ENCODE measurements around the gene PRR20E.
A peak's percentile ranks its signal among the peaks of the same experiment; 100 is the strongest.
"Not testable (repeated sequence)": the region's sequence is repeated elsewhere in the genome, so short reads cannot be mapped to it uniquely, and the experiment has no call there.

The PRR20E gene

DNA sequence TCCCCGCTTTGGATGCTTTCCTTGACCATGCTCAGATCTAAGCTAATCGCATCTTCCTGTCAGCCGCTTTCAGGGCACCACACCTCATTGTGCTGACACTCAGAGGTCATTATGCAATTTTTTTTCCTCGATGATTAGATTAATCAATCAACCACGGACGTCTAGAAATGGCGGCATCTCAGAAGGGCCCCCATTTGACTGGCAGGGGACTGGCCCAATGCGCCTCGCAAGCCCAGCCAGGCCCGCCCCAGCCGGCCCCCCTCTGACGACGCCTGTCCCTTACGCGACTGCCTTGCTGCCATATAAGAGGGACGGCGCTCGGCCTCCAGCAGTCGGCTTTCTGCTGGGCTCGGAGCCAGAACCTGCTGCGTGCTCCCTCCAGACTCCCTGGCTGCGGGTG lies at the start of gene PRR20E:
PRR20E (plus strand) TSS at position 301 of the 400 bp plus-strand sequence. CDS start 387 bp downstream, outside the sequence.
- not testable (repeated sequence) for DNase-seq

DNA sequence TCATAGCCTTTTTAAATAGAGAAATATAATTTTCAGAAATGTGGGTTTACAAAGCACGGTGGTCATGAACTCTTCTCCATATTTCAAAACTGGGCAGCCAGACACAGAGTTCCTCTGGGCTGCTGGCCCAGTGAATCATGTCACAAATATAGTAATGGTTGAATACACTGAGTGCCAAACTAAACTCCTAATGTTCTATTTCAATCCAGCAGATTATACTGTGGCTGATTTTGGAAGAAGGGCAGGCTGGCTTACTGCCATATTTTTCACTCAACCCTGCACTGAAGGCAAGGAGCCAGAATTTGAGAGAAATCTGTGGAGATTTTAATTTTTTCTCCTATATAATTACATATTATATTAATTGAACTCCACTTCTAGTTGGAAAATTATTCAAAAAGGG lies 43.3 kb upstream of the PRR20E start:
- DNase-seq = no peak

DNA sequence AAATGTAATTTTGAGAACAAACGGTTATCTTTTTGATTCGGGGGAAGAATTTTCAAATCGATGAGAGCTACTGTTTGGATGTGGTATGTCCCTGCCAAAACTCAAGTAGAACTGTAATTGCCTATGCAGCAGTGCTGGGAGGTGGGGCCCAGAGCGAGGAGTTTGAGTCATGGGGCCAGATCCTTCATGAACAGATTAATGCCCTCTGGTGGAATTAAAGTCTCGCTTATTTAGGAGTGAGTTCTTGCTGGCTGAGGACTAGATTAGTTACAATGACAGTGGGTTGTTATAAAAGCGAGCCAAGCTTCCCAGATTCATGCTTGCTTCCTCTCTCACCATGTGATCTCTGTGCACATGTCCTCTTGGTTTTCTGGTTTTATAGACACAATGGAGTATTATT lies 38.1 kb upstream of the PRR20E start:
- DNase-seq = peak; percentile 8

DNA sequence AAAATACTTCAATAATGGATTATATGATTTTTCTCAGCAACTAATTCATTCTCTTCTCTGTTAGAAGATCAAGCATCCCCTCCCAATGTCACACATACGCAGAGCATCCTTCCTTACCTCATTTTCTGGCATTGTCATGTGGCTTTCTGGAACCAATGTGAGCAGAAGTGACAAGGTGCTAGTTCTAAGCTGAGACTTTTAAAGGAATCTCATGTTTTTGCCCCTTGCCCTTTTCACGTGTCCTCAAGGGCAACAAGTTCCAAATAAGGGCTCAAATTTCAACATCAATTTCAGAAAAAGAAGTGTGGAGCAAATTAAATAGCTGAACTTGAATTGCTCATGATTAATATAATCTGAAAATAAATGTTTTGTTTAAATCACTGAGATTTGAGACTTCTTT lies 30.9 kb upstream of the PRR20E start:
- no peak for DNase-seq

DNA sequence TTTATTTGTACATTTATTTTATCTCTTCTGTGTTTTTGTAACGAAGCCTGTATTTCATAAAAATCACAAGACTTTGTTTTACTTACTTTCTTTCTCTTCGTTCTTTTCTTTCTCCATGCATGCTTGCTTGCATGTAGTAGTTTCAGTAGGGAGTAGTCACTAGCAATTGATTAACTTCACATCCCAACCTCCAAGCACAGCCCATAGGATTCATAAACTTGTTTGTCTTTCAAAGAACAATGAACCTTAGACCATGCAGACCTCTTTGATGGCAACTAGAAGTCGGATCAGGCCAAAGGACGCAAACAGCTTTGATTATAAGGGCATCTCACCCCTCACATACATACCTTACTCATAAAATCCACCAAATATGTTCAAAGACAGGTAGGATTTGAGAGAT lies 29.4 kb upstream of the PRR20E start:
- DNase-seq = no peak

DNA sequence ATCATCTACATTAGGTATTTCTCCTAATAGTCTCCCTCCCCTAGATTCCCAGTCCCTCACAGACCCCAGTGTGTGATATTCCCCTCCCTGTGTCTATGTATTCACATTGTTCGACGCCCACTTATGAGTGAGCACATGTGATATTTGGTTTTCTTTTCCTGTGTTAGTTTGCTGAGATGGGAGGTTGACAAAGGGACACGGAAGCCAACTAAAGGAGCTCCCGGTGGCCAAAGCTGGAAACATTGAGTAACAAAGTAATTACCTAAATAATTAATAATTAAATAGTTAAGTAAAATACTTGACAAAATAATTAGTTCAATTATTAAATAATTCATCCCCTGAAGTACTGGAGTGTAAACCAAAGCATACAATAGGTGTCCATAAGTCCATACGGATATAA lies 28.0 kb upstream of the PRR20E start:
- no peak for DNase-seq

DNA sequence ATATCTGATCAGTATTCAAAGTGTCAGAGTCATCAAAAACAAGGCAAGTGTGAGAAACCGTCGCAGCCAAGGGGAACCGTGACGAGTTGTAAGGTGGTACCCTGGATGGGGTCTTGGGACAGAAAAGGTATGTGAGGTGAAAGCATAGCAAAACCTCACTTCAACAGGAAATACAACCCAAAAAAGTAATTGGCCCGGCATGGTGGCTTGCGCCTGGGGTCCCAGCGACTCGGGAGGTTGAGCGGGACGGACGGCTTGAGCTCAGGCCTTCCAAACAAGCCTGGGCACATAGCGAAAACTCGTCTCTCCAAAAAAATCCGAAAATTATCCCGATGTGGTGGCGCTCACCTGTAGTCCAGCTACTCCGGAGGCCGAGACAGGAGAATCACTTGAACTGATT lies 27.2 kb upstream of the PRR20E start:
- DNase-seq = not testable (repeated sequence)

DNA sequence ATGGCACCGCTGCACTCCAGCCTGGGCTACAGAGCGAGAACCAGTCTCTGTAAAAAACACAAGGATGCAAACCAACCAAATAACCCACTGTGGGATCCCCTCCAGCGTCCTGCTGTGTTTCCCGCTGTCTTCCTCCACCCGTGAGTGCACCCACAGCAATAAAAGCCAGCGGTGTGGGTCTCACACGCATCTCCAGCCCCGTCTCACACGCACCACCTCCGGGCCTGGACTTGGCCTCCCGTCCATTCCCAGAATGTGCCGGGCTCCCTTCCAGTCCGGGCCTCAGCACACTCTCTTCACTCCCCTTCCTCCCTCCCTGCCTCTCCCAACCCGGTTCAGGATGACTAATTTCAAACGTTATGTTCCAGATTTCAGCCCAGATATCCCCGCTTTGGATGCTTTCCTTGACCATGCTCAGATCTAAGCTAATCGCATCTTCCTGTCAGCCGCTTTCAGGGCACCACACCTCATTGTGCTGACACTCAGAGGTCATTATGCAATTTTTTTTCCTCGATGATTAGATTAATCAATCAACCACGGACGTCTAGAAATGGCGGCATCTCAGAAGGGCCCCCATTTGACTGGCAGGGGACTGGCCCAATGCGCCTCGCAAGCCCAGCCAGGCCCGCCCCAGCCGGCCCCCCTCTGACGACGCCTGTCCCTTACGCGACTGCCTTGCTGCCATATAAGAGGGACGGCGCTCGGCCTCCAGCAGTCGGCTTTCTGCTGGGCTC lies 26.6 kb upstream of the PRR20E start, which contains the start of gene PRR20A:
PRR20A (plus strand) TSS at position 684 of the 734 bp plus-strand sequence. CDS start 387 bp downstream, outside the sequence.
- not testable (repeated sequence) for DNase-seq

DNA sequence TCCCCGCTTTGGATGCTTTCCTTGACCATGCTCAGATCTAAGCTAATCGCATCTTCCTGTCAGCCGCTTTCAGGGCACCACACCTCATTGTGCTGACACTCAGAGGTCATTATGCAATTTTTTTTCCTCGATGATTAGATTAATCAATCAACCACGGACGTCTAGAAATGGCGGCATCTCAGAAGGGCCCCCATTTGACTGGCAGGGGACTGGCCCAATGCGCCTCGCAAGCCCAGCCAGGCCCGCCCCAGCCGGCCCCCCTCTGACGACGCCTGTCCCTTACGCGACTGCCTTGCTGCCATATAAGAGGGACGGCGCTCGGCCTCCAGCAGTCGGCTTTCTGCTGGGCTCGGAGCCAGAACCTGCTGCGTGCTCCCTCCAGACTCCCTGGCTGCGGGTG lies 19.8 kb upstream of the PRR20E start, which contains the start of gene PRR20B:
PRR20B (plus strand) TSS at position 301 of the 400 bp plus-strand sequence. CDS start 387 bp downstream, outside the sequence.
- not testable (repeated sequence) for DNase-seq

DNA sequence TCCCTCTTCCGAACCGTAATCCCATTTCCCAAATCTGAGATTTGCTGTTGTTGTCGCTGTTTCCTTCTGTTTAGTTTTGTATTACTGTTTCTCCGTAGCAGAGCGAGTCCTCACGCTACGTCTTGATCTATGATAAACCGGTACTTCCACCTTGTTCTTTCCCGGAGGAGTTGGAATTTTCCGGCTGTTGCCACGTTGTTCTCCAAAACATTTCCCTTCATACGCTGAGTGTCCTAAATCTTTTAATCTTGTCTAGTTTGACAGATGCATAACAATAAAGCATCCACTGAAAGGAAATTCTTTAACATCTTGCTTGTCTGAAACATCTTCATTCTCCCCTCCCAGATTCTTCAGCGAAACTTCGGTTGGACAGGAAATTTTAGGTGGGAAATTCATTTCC lies 18.9 kb upstream of the PRR20E start:
- DNase-seq = not testable (repeated sequence)

DNA sequence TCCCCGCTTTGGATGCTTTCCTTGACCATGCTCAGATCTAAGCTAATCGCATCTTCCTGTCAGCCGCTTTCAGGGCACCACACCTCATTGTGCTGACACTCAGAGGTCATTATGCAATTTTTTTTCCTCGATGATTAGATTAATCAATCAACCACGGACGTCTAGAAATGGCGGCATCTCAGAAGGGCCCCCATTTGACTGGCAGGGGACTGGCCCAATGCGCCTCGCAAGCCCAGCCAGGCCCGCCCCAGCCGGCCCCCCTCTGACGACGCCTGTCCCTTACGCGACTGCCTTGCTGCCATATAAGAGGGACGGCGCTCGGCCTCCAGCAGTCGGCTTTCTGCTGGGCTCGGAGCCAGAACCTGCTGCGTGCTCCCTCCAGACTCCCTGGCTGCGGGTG lies 13.2 kb upstream of the PRR20E start, which contains the start of gene PRR20C:
PRR20C (plus strand) TSS at position 301 of the 400 bp plus-strand sequence. CDS start 387 bp downstream, outside the sequence.
- DNase-seq = not testable (repeated sequence)

DNA sequence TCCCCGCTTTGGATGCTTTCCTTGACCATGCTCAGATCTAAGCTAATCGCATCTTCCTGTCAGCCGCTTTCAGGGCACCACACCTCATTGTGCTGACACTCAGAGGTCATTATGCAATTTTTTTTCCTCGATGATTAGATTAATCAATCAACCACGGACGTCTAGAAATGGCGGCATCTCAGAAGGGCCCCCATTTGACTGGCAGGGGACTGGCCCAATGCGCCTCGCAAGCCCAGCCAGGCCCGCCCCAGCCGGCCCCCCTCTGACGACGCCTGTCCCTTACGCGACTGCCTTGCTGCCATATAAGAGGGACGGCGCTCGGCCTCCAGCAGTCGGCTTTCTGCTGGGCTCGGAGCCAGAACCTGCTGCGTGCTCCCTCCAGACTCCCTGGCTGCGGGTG lies 6.7 kb upstream of the PRR20E start, which contains the start of gene PRR20D:
PRR20D (plus strand) TSS at position 301 of the 400 bp plus-strand sequence. CDS start 387 bp downstream, outside the sequence.
- DNase-seq = not testable (repeated sequence)

DNA sequence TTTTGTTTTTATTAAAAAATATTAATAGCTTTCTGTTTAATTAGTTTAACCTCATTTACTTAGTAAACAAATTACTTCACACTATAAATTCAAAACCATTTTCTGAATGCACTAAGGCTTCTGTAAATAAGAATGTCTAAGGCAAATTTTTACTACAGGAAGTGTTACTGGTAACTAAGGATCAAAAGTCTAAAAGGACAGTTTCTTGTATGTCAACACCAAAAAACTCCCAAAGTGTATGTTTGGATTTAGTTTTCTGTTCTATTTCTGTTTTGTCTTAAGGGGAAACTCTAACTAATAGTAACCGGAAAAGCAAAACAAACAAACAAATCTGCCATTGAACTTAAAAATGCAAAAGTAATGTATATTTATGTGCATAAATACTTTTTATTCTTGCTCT lies 24.7 kb downstream of the PRR20E start:
- no peak for DNase-seq

DNA sequence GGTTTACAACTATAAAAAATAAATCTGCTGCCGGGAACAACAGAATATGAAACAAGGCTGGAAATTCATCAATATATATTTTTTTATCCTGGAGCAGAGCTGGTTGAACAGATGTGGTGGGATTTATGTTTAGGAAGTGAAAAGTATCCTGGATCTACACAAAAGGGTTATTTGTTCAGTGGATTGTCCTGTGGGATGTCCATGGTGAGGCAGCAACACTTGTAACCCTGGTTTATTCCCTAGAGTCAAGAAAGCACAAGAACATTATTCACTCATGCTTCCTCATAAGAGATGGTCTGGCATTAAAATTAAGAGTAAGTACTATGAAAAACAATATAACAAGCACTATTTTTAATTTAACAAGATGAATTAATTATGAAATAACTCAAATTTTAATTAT lies 46.0 kb downstream of the PRR20E start:
- no peak for DNase-seq

All from RPMI8226 (cell line).